Panc1 (cell line): ENCODE data around the gene PLAAT2.

ENCODE experiments used
- POLR2AphosphoS5 ChIP-seq: IDR thresholded peaks from 2 replicates; pipeline ENCODE4 v1.6.1; 2012; ENCODE audit warnings: mild to moderate bottlenecking, low read depth, low read length, moderate library complexity
- TF ChIP-seq, protein P1 (sequence below): fragments of 450-650 bp; IDR thresholded peaks from 2 replicates; pipeline ENCODE4 v1.5.1; 2017; ENCODE audit warnings: mild to moderate bottlenecking
- TF ChIP-seq, protein P2 (sequence below), 2 experiments: IDR thresholded peaks; 2 replicates each; pipeline ENCODE4 v1.6.1; 2011 to 2012; ENCODE audit warnings: low read depth in 2 of 2, control low read depth in 1 of 2, low read length in 1 of 2, mild to moderate bottlenecking in 1 of 2, moderate library complexity in 1 of 2; ENCODE audit not compliant: insufficient read depth in 1 of 2

DNA sequence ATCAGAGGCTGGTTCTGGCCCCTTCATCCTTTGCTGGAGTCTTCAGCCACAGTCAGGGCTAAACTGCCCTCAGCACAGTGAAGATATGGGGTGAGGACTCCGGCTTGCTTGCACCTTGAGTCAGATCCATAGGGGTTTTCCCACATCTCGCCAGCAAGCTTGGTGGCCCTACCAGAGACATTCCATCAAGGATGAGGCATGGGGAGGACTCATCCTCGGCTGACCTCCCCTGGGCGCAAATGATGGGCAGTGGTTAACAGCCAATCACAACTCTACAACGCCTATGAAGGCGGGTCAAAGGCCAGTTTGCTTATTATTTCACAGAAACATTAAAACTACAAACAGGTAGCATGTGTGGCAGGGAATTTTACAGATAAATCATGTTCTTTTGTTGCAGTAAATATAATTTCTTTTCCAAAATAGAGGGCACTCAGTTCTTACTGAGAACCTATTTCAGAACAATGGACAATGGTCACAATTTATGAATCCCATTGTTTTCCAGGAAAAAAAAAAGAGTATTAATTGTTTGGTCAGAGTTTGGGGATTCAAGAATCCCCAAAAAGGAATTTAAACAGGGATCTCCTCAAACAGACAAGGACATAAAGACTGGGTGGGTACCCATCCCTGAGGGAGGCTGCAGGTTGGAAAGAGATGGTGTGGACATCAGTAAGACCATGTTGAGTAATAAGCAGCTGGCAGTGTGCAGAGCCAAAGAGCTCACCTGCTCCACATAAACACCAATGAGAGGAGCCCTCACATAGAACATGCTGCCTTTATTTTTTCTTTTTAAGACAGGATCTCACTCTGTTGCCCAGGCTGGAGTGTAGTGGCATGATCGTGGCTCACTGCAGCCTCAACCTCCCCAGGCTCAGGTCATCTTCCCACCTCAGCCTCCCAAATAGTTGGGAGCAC is 36.3 kb upstream of the PLAAT2 start:
- TF ChIP-seq, protein P1, sequence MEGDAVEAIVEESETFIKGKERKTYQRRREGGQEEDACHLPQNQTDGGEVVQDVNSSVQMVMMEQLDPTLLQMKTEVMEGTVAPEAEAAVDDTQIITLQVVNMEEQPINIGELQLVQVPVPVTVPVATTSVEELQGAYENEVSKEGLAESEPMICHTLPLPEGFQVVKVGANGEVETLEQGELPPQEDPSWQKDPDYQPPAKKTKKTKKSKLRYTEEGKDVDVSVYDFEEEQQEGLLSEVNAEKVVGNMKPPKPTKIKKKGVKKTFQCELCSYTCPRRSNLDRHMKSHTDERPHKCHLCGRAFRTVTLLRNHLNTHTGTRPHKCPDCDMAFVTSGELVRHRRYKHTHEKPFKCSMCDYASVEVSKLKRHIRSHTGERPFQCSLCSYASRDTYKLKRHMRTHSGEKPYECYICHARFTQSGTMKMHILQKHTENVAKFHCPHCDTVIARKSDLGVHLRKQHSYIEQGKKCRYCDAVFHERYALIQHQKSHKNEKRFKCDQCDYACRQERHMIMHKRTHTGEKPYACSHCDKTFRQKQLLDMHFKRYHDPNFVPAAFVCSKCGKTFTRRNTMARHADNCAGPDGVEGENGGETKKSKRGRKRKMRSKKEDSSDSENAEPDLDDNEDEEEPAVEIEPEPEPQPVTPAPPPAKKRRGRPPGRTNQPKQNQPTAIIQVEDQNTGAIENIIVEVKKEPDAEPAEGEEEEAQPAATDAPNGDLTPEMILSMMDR: no peak
- no peak for TF ChIP-seq POLR2AphosphoS5
- TF ChIP-seq, protein P2, sequence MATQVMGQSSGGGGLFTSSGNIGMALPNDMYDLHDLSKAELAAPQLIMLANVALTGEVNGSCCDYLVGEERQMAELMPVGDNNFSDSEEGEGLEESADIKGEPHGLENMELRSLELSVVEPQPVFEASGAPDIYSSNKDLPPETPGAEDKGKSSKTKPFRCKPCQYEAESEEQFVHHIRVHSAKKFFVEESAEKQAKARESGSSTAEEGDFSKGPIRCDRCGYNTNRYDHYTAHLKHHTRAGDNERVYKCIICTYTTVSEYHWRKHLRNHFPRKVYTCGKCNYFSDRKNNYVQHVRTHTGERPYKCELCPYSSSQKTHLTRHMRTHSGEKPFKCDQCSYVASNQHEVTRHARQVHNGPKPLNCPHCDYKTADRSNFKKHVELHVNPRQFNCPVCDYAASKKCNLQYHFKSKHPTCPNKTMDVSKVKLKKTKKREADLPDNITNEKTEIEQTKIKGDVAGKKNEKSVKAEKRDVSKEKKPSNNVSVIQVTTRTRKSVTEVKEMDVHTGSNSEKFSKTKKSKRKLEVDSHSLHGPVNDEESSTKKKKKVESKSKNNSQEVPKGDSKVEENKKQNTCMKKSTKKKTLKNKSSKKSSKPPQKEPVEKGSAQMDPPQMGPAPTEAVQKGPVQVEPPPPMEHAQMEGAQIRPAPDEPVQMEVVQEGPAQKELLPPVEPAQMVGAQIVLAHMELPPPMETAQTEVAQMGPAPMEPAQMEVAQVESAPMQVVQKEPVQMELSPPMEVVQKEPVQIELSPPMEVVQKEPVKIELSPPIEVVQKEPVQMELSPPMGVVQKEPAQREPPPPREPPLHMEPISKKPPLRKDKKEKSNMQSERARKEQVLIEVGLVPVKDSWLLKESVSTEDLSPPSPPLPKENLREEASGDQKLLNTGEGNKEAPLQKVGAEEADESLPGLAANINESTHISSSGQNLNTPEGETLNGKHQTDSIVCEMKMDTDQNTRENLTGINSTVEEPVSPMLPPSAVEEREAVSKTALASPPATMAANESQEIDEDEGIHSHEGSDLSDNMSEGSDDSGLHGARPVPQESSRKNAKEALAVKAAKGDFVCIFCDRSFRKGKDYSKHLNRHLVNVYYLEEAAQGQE (IDR thresholded peaks at IDR 0.05; ENCODE audit: insufficient read depth in 1 of 2, low read depth in 2 of 2, low read length in 1 of 2): no peak
